WTC11 (cell line): ENCODE measurements around the gene ABLIM2.

Source experiments
- FOXJ3 ChIP-seq: sonication (generic); formaldehyde crosslinking; IDR thresholded peaks from 2 replicates; pipeline ENCODE4 v1.9.0; 2021; ENCODE audit warnings: missing genetic modification reagents, mild to moderate bottlenecking, borderline replicate concordance
- GABPB1 ChIP-seq: sonication (generic); formaldehyde crosslinking; IDR thresholded peaks from 2 replicates; pipeline ENCODE4 v1.8.1; 2023; ENCODE audit warnings: mild to moderate bottlenecking, missing genetic modification reagents
- JUN ChIP-seq: sonication (generic); formaldehyde crosslinking; IDR thresholded peaks from 2 replicates; pipeline ENCODE4 v1.8.0; 2023; ENCODE audit warnings: mild to moderate bottlenecking, missing genetic modification reagents
- NFYB ChIP-seq: sonication (generic); formaldehyde crosslinking; conservative IDR thresholded peaks from 2 replicates; pipeline ENCODE4 v1.8.0; 2022; ENCODE audit warnings: low read depth, missing genetic modification reagents
- NR2C2 ChIP-seq: sonication (generic); formaldehyde crosslinking; IDR thresholded peaks from 2 replicates; pipeline ENCODE4 v1.8.0; 2022; ENCODE audit warnings: mild to moderate bottlenecking, missing genetic modification reagents
- TF ChIP-seq, protein P1 (sequence below): sonication (generic); formaldehyde crosslinking; IDR thresholded peaks from 2 replicates; pipeline ENCODE4 v1.8.0; 2022; ENCODE audit warnings: missing genetic modification reagents
- TF ChIP-seq, protein P2 (sequence below): sonication (generic); formaldehyde crosslinking; IDR thresholded peaks from 2 replicates; pipeline ENCODE4 v1.8.1; 2023; ENCODE audit warnings: mild to moderate bottlenecking, missing genetic modification reagents, moderate library complexity
- TF ChIP-seq, protein P3 (sequence below): fragments of 200-600 bp; IDR thresholded peaks from 2 replicates; pipeline ENCODE4 v1.8.0; 2022; ENCODE audit warnings: antibody characterized with exemption
- TF ChIP-seq, protein P4 (sequence below): sonication (generic); formaldehyde crosslinking; conservative IDR thresholded peaks from 2 replicates; pipeline ENCODE4 v1.8.1; 2022; ENCODE audit warnings: mild to moderate bottlenecking, missing genetic modification reagents
- TF ChIP-seq, protein P5 (sequence below): sonication (generic); formaldehyde crosslinking; IDR thresholded peaks from 2 replicates; pipeline ENCODE4 v1.8.0; 2022; ENCODE audit warnings: mild to moderate bottlenecking, missing genetic modification reagents

DNA sequence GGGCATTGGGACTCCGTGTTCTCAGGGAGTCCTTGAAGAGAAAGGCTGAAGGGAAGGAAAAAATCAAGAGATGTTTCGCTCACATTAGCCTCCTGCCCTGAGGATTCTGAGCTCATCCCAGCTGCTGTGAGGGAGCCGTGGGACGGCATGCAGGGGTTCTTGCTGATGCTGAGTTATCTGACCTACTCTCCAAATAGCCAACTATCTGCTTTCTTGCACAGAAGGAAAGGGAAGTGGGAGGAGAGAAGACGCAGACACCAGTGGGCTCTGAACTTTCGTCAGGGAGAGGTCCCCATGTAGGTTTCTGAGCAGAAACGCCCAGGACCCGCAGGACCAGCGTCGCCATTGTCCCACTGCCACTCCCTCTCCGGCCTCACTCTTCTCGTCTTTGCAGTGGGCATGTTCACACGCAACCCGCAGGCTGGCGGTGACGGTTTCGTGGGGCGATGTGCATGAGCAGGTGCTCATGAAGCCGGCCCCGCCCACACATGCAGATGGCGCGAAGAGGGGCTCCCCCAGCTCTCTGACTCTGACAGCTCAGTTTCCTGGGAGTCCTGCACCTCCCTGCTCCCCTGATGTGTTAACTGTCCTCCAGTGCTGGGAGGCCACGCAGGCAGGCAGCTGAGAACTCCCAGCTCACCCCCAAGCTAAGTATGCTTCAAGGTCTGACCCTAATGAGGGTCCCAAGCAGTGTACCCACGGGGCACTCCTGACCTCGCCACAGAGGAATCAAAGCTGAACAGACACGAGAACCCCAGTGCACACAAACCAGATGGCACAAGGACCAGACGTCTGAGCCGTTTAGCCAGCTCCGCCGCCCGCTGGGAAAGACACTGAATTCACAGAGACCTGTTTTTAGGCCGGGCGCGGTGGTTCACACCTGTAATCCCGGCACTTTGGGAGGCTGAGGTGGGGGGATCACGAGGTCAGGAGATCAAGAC lies 13.6 kb upstream of the ABLIM2 start:
- TF ChIP-seq JUN (CRISPR knock-in tag) (no peak), FOXJ3 (no peak), NR2C2 (CRISPR knock-in tag) (no peak), NFYB (CRISPR knock-in tag) (no peak), GABPB1 (no peak)
- TF ChIP-seq, protein P1, sequence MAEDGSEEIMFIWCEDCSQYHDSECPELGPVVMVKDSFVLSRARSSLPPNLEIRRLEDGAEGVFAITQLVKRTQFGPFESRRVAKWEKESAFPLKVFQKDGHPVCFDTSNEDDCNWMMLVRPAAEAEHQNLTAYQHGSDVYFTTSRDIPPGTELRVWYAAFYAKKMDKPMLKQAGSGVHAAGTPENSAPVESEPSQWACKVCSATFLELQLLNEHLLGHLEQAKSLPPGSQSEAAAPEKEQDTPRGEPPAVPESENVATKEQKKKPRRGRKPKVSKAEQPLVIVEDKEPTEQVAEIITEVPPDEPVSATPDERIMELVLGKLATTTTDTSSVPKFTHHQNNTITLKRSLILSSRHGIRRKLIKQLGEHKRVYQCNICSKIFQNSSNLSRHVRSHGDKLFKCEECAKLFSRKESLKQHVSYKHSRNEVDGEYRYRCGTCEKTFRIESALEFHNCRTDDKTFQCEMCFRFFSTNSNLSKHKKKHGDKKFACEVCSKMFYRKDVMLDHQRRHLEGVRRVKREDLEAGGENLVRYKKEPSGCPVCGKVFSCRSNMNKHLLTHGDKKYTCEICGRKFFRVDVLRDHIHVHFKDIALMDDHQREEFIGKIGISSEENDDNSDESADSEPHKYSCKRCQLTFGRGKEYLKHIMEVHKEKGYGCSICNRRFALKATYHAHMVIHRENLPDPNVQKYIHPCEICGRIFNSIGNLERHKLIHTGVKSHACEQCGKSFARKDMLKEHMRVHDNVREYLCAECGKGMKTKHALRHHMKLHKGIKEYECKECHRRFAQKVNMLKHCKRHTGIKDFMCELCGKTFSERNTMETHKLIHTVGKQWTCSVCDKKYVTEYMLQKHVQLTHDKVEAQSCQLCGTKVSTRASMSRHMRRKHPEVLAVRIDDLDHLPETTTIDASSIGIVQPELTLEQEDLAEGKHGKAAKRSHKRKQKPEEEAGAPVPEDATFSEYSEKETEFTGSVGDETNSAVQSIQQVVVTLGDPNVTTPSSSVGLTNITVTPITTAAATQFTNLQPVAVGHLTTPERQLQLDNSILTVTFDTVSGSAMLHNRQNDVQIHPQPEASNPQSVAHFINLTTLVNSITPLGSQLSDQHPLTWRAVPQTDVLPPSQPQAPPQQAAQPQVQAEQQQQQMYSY (CRISPR knock-in tag), result no peak
- TF ChIP-seq, protein P2, sequence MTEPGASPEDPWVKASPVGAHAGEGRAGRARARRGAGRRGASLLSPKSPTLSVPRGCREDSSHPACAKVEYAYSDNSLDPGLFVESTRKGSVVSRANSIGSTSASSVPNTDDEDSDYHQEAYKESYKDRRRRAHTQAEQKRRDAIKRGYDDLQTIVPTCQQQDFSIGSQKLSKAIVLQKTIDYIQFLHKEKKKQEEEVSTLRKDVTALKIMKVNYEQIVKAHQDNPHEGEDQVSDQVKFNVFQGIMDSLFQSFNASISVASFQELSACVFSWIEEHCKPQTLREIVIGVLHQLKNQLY (CRISPR knock-in tag), result no peak
- TF ChIP-seq, protein P3, sequence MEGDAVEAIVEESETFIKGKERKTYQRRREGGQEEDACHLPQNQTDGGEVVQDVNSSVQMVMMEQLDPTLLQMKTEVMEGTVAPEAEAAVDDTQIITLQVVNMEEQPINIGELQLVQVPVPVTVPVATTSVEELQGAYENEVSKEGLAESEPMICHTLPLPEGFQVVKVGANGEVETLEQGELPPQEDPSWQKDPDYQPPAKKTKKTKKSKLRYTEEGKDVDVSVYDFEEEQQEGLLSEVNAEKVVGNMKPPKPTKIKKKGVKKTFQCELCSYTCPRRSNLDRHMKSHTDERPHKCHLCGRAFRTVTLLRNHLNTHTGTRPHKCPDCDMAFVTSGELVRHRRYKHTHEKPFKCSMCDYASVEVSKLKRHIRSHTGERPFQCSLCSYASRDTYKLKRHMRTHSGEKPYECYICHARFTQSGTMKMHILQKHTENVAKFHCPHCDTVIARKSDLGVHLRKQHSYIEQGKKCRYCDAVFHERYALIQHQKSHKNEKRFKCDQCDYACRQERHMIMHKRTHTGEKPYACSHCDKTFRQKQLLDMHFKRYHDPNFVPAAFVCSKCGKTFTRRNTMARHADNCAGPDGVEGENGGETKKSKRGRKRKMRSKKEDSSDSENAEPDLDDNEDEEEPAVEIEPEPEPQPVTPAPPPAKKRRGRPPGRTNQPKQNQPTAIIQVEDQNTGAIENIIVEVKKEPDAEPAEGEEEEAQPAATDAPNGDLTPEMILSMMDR, result no peak
- TF ChIP-seq, protein P4, sequence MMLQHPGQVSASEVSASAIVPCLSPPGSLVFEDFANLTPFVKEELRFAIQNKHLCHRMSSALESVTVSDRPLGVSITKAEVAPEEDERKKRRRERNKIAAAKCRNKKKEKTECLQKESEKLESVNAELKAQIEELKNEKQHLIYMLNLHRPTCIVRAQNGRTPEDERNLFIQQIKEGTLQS (CRISPR knock-in tag), result no peak
- TF ChIP-seq, protein P5, sequence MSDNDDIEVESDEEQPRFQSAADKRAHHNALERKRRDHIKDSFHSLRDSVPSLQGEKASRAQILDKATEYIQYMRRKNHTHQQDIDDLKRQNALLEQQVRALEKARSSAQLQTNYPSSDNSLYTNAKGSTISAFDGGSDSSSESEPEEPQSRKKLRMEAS (CRISPR knock-in tag), result no peak
